BLaER1 treated with 17β-estradiol and CSF1 and Interleukin-3, amounts not matched to agents 10 nM and 100 nM (cell line): ENCODE measurements around the gene MBD3L3.
A peak's percentile ranks its signal among the peaks of the same experiment; 100 is the strongest.
"Not testable (repeated sequence)": the region's sequence is repeated elsewhere in the genome, so short reads cannot be mapped to it uniquely, and the experiment has no call there.

Source experiments
- H3K27ac ChIP-seq, 11 experiments: shearing (Covaris generic); formaldehyde crosslinking; 2 replicates each; pipeline ENCODE4 v1.8.1; 2022
- H3K27me3 ChIP-seq, 11 experiments: shearing (Covaris generic); formaldehyde crosslinking; 2 replicates each; pipeline ENCODE4 v1.8.1; 2022
- H3K36me3 ChIP-seq, 11 experiments: shearing (Covaris generic); formaldehyde crosslinking; 2 replicates each; pipeline ENCODE4 v1.8.1; 2022
- H3K4me1 ChIP-seq, 10 experiments: shearing (Covaris generic); formaldehyde crosslinking; 2 replicates each; pipeline ENCODE4 v1.8.1; 2022
- H3K4me2 ChIP-seq, 11 experiments: shearing (Covaris generic); formaldehyde crosslinking; 2 replicates each; pipeline ENCODE4 v1.8.1; 2022
- H3K4me3 ChIP-seq, 10 experiments: shearing (Covaris generic); formaldehyde crosslinking; 2 replicates each; pipeline ENCODE4 v1.8.1; 2022
- H3K9ac ChIP-seq, 11 experiments: shearing (Covaris generic); formaldehyde crosslinking; 2 replicates each; pipeline ENCODE4 v1.8.1; 2022
- H3K9me3 ChIP-seq, 11 experiments: shearing (Covaris generic); formaldehyde crosslinking; replicated peaks in 1 of 11; 2 replicates each; pipeline ENCODE4 v1.8.1; 2022
- H4K20me1 ChIP-seq, 11 experiments: shearing (Covaris generic); formaldehyde crosslinking; 2 replicates each; pipeline ENCODE4 v1.8.1; 2022
- Cebpa-rat ChIP-seq, 11 experiments: shearing (Covaris generic); IDR thresholded peaks; 2 replicates each; pipeline ENCODE4 v1.8.1; 2022

The MBD3L3 gene

GRCh38 chr19:7068599-7068998 lies 10.1 kb upstream of the MBD3L3 start:
- Histone ChIP-seq H3K36me3 (peaks cover 30 to 32% (median 31%) of the 10 kb centered on the region in 11 experiments), H3K27me3 (no peaks in the 10 kb centered on the region), H3K9me3 (peaks cover 0 to 11% (median 0%) of the 10 kb centered on the region in 11 experiments; a peak in 4 of 22 replicates), H3K9ac (no peak overlapping the region), H3K27ac (peak overlapping the region in 2 of 11 experiments; percentile 10 to 36; a peak in 1 of 22 replicates), H3K4me1 (peaks cover 9 to 19% (median 13%) of the 10 kb centered on the region in 10 experiments), H3K4me3 (peak overlapping the region in 7 of 10 experiments; percentile 6 to 95 (median 91); a peak in 8 of 20 replicates), H4K20me1 (peaks cover 0 to 18% (median 0%) of the 10 kb centered on the region in 11 experiments; a peak in 5 of 22 replicates), H3K4me2 (peak overlapping the region in 10 of 11 experiments; percentile 20 to 67 (median 34); a peak in 12 of 22 replicates)
- TF ChIP-seq Cebpa-rat (IDR thresholded peaks at IDR 0.05) = no peak

DNA sequence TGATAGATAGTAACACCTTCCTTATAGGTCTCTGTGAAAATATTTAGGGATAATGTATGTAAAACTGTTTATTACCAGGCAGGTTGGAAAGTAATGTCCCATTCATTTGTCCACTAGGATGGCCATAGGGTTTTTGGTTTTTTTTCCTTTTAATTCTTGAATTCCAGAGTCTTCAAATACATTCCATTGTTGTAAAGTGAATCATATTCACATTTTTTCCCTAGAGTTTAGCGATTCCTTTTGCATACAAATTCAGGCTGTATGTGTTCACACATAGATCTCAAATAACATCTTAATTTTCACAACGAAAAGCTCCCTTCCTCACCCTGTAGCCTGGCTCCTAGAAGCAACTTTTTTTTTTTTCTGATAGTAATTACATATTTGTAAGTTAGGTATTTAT lies 9.2 kb upstream of the MBD3L3 start:
- Histone ChIP-seq H3K9me3 (peaks cover 0 to 10% (median 0%) of the 10 kb centered on the region in 11 experiments; a peak in 3 of 22 replicates), H3K27ac (no peak overlapping the region), H3K36me3 (peaks cover 21 to 23% (median 23%) of the 10 kb centered on the region in 11 experiments), H3K9ac (no peak overlapping the region), H3K4me2 (no peak overlapping the region), H3K27me3 (no peaks in the 10 kb centered on the region), H4K20me1 (peaks cover 0 to 17% (median 0%) of the 10 kb centered on the region in 11 experiments; a peak in 5 of 22 replicates), H3K4me1 (peaks cover 9 to 19% (median 13%) of the 10 kb centered on the region in 10 experiments), H3K4me3 (no peak overlapping the region)
- TF ChIP-seq Cebpa-rat (IDR thresholded peaks at IDR 0.05) = no peak

GRCh38 chr19:7067122-7067521 lies 8.6 kb upstream of the MBD3L3 start:
- H3K36me3 ChIP-seq = peaks cover 15 to 17% (median 17%) of the 10 kb centered on the region in 11 experiments
- H3K9ac ChIP-seq, H3K27ac ChIP-seq, H3K4me3 ChIP-seq, H3K27me3 ChIP-seq, H3K4me2 ChIP-seq, H3K9me3 ChIP-seq: not testable (repeated sequence)
- H3K4me1 ChIP-seq = peaks cover 9 to 19% (median 13%) of the 10 kb centered on the region in 10 experiments
- peaks cover 0 to 12% (median 0%) of the 10 kb centered on the region in 11 experiments; a peak in 5 of 22 replicates for H4K20me1 ChIP-seq

- Histone ChIP-seq H3K4me1 (peaks cover 0 to 6% (median 0%) of the 10 kb centered on the region in 10 experiments; a peak in 3 of 20 replicates), H3K9ac (no peak overlapping the region), H3K4me3 (no peak overlapping the region), H3K36me3 (no peaks in the 10 kb centered on the region), H3K9me3 (peaks cover 0 to 7% (median 0%) of the 10 kb centered on the region in 11 experiments; a peak in 2 of 22 replicates), H3K4me2 (no peak overlapping the region), H4K20me1 (no peaks in the 10 kb centered on the region), H3K27me3 (no peaks in the 10 kb centered on the region), H3K27ac (no peak overlapping the region)
- TF ChIP-seq Cebpa-rat (IDR thresholded peaks at IDR 0.05) = no peak
Measured at GRCh38 chr19:7063764-7064418, 5.4 kb upstream of the MBD3L3 start.

DNA sequence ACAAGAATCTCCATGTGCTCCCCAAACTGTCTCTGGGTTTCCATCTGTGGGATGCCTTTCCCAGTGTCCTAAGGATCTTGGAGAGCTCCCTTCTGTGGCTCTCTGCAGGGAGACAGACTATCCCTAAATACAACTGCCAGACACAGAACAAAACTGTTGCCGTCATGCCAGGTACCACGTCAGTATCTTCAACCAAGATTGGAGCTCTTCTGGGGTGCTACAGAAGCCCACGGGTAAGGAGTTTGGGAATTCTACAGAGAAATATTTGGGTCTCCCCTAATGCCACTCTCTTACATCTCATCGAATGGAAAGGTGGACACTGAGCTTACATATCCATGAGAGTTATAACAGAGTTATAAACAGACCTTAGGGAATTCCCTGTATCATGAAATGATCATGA lies 4.9 kb upstream of the MBD3L3 start:
- H3K27ac ChIP-seq = no peak overlapping the region
- no peaks in the 10 kb centered on the region for H3K36me3 ChIP-seq
- H3K4me1 ChIP-seq = peaks cover 0 to under 1% (median 0%) of the 10 kb centered on the region in 10 experiments; a peak in 1 of 20 replicates
- no peak overlapping the region for H3K4me2 ChIP-seq
- no peak overlapping the region for H3K9ac ChIP-seq
- peaks cover 0 to 7% (median 0%) of the 10 kb centered on the region in 11 experiments; a peak in 2 of 22 replicates for H3K9me3 ChIP-seq
- H4K20me1 ChIP-seq = no peaks in the 10 kb centered on the region
- no peaks in the 10 kb centered on the region for H3K27me3 ChIP-seq
- no peak overlapping the region for H3K4me3 ChIP-seq
- no peak for TF ChIP-seq Cebpa-rat (IDR thresholded peaks at IDR 0.05)

- H3K27ac ChIP-seq, H3K4me3 ChIP-seq, H4K20me1 ChIP-seq, H3K4me2 ChIP-seq, H3K27me3 ChIP-seq, H3K4me1 ChIP-seq, H3K9me3 ChIP-seq, H3K36me3 ChIP-seq, H3K9ac ChIP-seq: not testable (repeated sequence)
Measured at GRCh38 chr19:7059977-7060376, 1.5 kb upstream of the MBD3L3 start.

DNA sequence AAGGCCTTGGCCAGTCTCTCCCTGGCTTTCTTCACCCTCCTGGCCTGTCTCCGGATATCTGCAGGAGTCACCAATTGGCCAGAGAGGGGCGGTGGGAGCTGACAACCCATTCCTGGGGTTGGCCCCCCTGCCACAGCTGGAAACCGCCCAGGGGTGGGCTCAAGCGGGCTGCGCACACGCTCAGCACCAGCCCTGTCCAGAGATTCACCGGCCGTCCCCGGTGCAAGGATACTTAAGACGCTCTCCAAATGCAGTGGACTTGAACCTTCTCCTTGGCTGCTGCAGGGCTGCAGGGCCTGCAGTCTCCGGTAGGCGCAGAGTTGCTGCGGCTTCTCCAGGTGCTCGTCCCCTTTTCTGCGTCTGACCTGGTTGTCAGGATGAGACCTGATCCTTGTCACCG lies 2.1 kb downstream of the MBD3L3 start:
- H3K4me2 ChIP-seq, H4K20me1 ChIP-seq, H3K9ac ChIP-seq: not testable (repeated sequence)

DNA sequence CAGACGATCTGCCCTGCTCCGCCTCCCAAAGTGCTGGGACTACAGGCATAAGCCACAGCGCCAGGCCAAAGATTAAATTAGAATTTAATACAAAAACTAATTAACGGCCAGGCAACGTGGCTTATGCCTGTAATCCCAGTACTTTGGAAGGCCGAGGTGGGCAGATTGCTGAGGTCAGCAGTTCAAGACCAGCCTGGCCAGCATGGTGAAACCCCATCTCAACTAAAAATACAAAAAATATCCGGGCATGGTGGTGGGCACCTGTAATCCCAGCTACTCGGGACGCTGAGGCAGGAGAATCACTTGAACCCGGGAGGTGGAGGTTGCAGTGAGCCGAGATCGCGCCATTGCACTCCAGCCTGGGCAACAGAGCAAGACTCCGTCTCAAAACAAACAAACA lies 2.8 kb downstream of the MBD3L3 start:
- H3K4me2 ChIP-seq, H3K27me3 ChIP-seq, H3K9ac ChIP-seq, H3K36me3 ChIP-seq, H3K9me3 ChIP-seq, H4K20me1 ChIP-seq, H3K27ac ChIP-seq, H3K4me1 ChIP-seq, H3K4me3 ChIP-seq: not testable (repeated sequence)

More for the DNA sequence above, 2.1 kb downstream of the MBD3L3 start:
- not testable (repeated sequence) for H3K27ac ChIP-seq, H3K4me1 ChIP-seq, H3K27me3 ChIP-seq, H3K4me3 ChIP-seq, H3K36me3 ChIP-seq, H3K9me3 ChIP-seq

DNA sequence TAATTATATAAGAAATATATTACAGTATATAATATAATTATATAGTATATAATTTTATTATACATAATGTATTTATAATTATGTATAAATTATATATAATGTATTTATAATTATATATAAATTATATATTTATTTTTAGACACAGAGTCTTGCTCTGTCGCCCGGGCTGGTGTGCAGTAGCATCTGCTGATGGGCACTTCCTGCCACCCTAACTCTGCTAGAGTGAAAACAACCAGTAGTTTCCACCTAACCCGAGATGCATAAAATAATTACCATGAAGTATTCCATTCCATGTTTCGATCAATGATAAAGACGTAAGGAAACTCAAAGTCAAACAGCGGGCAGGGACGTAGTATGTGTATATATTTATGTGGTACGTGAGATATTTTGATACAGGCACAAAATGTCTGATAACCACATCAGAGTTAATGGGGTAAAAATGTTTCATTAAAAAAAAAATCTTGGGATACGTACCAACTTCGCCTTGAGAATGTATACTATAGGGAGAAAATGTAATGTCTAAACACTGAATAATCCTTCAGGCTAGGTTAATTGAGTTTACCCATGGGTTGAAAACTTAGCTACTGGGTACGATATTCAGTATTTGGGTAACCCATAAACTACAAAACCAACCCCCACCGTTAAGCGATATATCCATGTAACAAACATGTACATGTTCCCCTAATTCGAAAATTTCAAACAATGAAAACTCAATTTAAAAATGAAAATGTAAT lies 3.7 kb downstream of the MBD3L3 start:
- H3K27me3 ChIP-seq, H3K4me2 ChIP-seq, H3K27ac ChIP-seq, H3K9me3 ChIP-seq, H3K9ac ChIP-seq, H3K4me3 ChIP-seq, H3K36me3 ChIP-seq, H4K20me1 ChIP-seq, H3K4me1 ChIP-seq: not testable (repeated sequence)

- not testable (repeated sequence) for H4K20me1 ChIP-seq, H3K9me3 ChIP-seq, H3K36me3 ChIP-seq, H3K4me1 ChIP-seq, H3K4me2 ChIP-seq, H3K27ac ChIP-seq, H3K9ac ChIP-seq, H3K4me3 ChIP-seq, H3K27me3 ChIP-seq
Measured at GRCh38 chr19:7052896-7053295, 5.6 kb downstream of the MBD3L3 start.

GRCh38 chr19:7051421-7051820 lies 7.1 kb downstream of the MBD3L3 start:
- H3K9ac ChIP-seq, H3K9me3 ChIP-seq, H3K4me1 ChIP-seq, H3K27ac ChIP-seq, H3K4me3 ChIP-seq, H3K4me2 ChIP-seq, H3K27me3 ChIP-seq, H4K20me1 ChIP-seq, H3K36me3 ChIP-seq: not testable (repeated sequence)

GRCh38 chr19:7049021-7049420 lies 9.5 kb downstream of the MBD3L3 start, which contains the start of gene MBD3L2:
Gene MBD3L2 (plus strand): TSS chr19:7049321. CDS start chr19:7049374, 53 bp downstream.
- H3K36me3 ChIP-seq, H3K4me3 ChIP-seq, H3K9me3 ChIP-seq, H3K27me3 ChIP-seq, H4K20me1 ChIP-seq, H3K9ac ChIP-seq, H3K27ac ChIP-seq, H3K4me2 ChIP-seq, H3K4me1 ChIP-seq: not testable (repeated sequence)

GRCh38 chr19:7041563-7041962 lies 16.9 kb downstream of the MBD3L3 start:
- H3K27me3 ChIP-seq, H3K4me2 ChIP-seq, H3K4me1 ChIP-seq, H3K36me3 ChIP-seq, H3K4me3 ChIP-seq, H3K9ac ChIP-seq, H3K9me3 ChIP-seq, H4K20me1 ChIP-seq, H3K27ac ChIP-seq: not testable (repeated sequence)
